Middle frontal gyrus (tissue), 1 donor: Measurements from ENCODE around the gene SPPL2A.
"Not testable (repeated sequence)": the region's sequence is repeated elsewhere in the genome, so short reads cannot be mapped to it uniquely, and the experiment has no call there.

Experiments
- DNase-seq: peaks from one replicate; pipeline ENCODE4 v3.0.0-alpha.2; 2015; ENCODE audit warnings: low spot score; ENCODE audit errors: extremely low spot score

The SPPL2A gene, protein sequence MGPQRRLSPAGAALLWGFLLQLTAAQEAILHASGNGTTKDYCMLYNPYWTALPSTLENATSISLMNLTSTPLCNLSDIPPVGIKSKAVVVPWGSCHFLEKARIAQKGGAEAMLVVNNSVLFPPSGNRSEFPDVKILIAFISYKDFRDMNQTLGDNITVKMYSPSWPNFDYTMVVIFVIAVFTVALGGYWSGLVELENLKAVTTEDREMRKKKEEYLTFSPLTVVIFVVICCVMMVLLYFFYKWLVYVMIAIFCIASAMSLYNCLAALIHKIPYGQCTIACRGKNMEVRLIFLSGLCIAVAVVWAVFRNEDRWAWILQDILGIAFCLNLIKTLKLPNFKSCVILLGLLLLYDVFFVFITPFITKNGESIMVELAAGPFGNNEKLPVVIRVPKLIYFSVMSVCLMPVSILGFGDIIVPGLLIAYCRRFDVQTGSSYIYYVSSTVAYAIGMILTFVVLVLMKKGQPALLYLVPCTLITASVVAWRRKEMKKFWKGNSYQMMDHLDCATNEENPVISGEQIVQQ

DNA sequence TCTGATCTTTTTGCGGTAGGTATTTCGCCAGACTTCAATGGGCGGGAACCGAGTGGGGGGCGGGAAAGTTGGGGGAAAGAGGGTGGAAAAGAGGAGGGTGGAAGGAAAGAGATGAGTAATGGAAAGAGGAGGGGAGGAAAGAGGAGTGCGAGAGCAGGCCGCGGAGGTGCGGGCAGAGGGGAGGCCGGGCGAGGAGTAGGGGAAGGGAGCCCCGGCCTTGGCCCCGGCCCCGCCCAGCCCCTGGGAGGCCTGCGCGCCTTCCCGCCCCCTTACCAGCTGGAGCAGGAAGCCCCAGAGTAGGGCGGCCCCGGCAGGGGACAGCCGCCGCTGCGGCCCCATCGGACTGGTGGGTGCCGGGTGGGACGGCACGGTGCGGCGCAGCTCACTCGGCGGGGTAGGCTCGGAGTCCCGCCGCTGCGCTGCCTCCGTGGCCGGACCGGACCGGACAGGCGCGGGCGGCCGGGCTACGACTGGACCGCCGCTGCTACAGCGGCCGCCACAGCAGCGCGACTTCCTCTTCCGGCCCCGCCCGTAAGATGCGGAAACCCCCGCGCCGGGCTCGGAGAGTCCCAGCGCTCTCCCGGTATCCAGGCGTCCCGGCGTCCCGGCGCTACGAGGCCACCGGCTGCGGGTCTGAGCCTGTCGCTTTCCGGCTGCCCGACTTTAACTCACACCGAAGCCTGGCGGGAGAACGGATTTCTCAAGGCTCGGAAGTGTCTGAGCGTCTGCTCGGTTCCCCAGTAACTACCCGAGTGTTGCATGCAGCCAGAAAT lies at the start of gene SPPL2A:
Gene SPPL2A, minus strand, starts transcription at position 512 of the 773 bp plus-strand sequence. Its CDS starts 173 bp downstream, at position 339.
- DNase-seq, result no peak

DNA sequence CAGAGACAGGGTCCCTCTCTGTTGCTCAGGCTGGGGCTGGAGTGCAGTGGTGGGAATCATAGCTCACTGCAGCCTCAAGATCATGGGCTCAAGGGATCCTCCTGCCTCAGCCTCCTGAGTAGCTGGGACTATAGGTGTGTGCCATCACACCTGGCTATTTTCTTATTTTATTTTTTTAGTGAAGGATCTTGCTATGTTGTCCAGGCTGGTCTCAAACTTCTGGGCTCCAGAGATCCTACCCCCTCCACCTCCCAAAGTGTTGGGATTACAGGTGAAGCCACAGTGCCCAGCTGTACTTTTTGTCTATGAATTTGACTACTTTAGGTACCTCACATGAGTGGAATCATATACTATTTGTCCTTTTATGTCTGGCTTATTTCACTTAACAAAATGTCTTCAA lies 49.1 kb upstream of the SPPL2A start:
- no peak for DNase-seq

DNA sequence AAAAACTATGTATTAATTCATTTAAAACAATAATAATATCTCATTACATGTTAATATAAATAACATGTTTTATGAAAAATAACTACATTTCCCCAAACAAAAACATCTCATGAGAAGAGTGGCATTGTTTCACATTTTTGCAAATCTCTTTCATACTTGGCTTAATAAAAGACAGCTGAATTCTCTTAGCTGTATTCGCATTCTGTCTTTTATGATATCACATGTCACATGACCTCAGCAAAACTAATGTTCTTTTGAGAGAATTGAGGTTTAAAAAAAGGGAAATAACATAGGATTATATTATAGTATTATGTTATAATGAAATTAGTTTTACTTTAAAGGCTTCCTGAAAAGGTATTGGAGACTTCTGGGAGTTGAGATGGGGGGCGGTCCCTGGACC lies 48.4 kb upstream of the SPPL2A start:
- no peak for DNase-seq

DNA sequence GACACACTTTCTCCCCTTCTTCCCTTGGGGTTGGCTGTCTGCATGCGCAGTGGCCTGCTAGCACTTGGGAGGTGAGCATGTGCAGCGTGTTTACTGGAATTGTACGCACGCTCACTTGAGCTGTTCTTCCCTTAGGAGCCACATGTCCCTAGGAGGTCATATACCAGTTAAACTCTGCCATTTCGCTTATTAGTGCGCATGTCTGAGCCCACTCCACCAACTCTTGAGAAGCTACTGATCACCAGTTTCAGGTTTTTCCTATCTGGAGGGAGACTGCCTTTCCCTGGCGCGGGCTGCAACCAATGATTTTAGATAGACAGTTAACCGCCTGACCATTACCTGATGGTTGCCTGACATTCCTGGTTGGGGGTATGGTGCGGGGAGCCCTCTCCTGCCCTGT lies 47.6 kb upstream of the SPPL2A start:
- DNase-seq, result no peak

DNA sequence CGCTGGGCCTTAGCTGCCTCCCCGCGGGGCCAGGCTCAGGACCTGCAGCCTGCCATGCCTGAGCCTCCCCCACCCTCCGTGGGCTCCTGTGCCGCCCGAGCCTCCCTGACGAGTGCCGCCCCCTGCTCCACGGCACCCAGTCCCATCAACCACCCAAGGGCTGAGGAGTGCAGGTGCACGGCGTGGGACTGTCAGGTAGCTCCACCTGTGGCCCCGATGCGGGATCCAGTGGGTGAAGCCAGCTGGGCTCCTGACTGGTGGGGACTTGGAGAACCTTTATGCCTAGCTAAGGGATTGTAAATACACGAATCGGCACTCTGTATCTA lies 46.6 kb upstream of the SPPL2A start:
- DNase-seq, result not testable (repeated sequence)

DNA sequence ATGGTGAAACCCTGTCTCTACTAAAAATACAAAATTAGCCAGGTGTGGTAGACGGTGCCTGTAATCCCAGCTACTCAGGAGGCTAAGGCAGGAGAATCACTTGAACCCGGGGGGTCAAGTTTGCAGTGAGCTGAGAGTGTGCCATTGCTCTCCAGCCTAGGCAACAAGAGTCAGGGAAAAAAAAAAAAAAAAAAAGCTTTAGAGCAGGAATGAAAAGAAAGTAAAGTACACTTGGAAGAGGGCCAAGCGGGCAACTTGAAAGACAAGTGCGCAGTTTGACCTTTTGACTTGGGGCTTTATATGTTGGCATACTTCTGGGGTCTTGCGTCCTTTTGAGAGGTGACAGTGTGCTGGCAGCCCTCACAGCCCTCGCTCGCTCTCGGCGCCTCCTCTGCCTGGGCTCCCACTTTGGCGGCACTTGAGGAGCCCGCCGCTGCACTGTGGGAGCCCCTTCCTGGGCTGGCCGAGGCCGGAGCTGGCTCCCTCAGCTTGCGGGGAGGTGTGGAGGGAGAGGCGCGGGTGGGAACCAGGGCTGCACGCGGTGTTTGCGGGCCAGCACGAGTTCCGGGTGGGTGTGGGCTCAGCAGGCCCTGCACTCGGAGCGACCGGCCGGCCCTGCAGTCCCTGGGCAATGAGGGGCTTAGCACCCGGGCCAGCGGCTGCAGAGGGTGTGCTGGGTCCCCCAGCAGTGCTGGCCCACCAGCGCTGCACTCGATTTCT lies 46.1 kb upstream of the SPPL2A start:
- not testable (repeated sequence) for DNase-seq

DNA sequence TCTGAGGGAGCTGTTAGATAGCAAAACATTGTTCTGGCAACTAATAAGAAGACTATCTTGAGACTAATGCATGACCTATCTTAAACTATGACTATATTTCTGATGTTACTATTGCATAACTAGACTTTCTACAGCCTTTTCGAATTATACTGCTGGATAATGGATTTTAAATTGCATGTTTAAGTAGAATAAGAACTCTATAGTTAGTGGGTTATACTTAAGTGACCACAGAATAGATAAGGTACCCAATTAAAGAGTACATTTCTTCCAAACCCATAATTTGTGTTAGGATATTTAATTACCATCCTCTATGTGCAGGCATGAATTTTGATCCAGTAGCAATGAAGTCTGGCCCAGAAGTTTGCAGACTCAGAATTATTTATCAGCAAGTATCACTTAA lies 44.6 kb upstream of the SPPL2A start:
- no peak for DNase-seq

DNA sequence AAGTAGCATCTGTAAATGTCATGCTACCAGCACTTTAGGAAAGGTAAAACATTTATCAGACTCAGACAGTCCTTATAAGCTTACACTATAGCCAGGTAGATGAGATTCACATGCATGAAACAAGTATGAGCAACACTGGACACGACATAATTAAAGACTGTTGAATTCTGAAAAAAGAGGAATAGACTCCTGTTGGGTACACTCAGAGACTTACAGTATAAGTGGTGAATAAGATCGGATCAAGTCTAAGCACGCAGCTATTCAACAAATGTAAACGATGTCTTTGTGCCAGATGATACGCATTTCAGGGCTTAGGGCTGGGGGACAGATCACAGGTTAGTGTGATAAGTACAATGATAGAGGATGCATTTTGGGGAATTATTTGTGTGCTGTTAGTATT lies 43.2 kb upstream of the SPPL2A start:
- DNase-seq, result no peak

DNA sequence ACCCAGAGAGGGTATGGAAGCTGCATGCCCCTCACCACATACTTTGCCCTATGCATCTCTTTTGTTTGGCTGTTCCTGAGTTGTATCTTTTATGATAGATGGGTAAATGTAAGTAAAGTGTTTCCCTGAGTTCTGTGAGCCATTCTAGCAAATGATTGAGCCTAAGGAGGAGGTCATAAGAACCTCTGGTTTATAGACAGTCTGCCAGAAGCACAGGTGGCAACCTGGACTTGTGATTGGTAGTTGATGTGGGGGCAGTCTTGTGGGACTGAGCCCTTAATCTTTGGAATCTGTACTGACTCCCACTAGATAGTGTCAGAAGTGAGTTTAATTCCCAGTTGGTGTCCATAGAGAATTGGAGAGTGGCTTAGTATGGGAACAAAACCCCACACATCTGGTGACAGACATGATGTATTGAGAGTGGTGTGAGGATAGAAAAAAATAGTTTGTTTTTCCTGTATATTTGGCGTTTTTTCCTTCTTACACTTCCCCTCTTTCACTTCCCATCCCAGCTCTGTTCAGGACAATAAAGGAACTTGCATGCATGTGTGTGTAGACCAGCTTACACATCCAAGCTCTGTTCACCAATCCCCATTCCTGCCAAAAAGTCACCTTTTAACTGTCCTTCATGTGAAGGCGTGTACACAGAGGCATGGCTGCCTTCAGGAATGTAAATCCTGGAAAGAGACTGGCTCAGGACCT lies 38.1 kb upstream of the SPPL2A start:
- DNase-seq, result no peak

DNA sequence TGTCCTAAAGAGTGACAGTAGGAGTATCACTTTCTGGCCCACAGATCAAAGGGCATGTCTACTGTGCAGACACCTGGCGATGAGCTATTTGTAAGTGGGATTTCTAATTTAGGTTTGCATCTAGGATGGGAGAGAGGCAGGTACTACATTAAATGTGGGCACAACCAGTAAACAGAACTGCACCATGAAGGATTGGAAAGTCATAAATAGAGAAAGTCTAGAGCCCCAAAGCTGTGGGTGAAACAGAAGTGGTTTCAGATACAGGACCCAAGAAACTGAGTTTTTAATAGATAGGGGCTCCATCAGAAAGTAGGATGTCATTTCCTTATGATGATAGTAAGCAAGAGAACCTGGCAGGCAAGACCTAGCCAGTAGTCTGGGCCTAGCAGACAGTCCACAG lies 35.2 kb upstream of the SPPL2A start:
- no peak for DNase-seq

DNA sequence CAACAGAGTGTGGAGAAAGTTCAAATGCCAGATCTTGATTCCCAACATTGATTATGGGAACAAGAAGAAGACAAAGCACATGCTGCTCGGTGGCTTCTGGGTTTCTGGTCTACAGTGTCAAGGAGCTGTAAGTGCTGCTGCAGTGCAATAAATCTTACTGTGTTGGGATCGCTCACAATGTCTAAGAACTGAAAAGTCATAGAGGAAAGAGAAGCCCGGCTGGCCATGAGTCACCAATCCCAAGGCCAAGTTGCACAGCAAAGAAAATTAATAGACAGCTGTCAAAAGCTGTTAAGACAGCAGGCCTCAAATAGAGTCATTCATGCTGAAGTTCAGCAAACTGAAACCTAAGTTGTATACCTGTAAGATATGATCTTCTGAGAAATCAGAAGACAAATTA lies 33.2 kb upstream of the SPPL2A start:
- DNase-seq, result no peak

DNA sequence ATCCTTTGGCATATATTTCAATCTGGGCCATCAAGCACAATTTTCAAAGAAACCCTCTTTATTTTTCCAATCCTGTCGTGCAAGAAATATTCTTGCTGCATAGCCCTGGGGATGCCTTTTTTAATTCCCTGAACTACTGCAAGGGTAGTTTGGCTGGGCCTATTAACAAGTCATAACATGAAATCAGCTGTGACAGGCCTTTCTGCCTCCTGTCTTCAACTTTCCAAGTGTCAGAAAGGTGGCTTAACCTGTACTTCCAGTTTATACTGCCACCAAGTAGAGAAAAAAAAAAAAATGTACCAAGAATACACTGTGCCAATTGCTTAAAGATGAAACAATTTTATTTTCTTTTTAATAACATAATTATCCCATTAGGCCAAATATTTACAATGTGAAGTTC lies 32.4 kb upstream of the SPPL2A start:
- DNase-seq, result no peak

DNA sequence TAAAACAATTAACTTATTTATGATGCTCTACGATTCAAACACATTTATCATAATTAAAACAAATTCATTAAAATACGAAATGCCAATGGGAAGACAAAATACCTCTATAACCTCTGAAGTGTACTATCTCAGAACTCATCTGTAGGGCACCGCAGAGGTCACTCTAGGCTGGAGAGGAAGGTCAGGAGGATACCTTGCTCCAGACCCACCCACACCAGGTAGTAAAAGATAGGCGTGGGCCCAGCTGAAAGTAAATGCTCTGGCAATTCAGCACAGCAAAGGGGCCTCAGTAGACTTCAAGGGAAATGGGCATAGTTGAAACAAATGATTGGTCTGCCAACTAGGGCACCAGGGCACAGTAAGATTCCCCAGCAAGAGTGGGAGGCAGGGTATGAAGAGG lies 26.0 kb upstream of the SPPL2A start:
- DNase-seq, result no peak

DNA sequence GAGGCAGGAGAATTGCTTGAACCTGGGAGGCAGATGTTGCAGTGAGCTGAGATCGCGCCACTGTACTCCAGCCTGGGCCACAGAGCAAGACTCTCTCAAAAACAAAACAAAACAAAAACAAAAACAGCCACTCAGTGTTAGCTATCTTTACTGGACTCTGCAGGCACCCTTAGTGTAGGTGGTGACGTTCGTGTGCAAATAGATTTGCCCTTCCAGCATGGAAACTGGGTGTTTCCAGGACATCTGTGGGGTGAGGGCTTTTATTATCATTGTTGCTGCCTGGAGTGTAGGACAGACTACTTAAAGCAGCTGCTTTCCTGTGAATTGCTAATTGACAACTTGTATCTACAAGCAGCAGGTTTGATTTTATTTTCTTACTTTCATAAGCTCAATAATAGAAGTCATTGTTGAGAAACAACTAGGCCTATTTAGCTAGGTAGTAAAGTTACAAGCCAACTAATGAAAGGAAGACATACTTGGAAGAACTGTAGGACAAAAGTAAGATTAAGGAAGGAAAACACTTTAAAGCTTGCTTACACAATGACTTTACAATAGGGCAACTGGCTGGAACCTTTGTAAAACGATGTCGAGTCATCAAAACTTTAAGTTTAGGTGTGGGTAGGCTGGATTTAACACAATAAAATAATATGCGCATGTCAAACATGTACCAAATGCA lies 25.4 kb upstream of the SPPL2A start:
- DNase-seq, result no peak

DNA sequence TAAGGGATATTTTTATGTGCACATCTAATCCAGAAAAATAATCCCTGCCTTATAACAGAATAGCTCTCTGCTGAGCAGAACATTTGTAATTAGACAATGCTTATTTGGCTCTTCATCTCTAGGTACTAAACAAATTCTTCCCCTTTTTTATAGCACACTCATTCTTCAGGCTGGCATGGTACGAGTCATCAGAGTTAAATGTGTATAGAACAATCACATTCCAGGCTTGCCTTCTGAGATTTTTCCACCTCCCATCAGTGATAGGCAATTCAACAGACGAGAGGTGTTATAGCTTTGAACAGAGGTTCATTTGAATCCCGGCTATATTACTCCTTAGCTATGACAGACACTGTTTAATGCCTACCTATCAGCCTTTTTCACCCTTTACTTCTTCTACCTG lies 21.4 kb upstream of the SPPL2A start:
- no peak for DNase-seq

DNA sequence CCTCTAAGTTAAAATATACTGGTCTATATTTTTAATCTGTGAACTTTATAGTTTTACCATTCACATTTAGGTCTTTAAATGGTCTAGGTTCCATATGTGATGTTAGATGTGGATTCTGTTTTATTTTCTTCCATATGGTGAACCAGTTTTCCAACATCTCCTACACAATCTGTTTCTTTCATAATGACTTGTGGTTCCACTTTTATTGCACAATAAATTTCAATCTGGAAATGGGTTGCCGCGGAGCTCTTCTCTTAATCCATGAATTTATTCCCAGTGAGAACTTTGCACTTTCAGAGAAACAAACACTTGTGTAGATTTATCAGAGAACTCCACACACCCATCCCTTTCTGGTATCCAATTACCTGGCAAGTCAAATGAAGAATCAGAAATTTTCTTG lies 20.9 kb upstream of the SPPL2A start:
- no peak for DNase-seq

DNA sequence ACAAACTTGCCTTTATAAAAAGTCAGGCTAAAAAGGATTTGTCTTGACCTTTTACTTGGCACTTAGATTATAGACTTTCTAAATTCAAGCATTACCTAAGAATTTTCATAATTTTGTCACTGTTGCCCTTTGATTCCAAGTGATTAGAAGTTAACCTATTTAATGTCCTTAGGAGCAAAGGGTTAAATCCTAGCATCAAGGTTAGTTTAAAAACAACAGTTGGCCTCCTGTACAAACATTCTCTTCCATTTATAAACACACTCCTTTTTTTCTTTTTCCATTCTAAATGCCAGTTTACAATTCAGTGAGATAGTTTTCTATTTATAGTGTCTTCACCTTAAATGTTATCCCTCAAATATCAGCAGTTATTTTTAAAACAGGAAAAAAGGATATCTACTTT lies 18.4 kb upstream of the SPPL2A start:
- no peak for DNase-seq

DNA sequence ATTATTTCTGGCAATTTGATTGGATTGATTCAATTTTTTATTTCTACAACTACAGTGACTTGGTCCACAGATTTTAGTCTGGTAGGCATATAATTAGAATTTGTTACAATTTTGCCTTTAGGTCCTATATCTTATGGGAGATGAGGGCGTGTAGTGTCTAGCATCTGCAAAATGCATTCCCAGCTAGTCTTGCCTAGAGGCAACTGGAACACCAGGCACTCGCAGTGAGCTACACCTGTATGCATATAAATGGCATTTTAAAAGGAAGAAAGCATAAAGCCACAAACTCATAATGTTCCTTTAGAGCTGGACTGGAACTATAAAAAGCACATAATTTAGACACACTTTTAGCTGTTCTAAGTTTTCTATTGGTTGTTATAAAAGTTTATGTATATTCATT lies 17.9 kb upstream of the SPPL2A start:
- no peak for DNase-seq

DNA sequence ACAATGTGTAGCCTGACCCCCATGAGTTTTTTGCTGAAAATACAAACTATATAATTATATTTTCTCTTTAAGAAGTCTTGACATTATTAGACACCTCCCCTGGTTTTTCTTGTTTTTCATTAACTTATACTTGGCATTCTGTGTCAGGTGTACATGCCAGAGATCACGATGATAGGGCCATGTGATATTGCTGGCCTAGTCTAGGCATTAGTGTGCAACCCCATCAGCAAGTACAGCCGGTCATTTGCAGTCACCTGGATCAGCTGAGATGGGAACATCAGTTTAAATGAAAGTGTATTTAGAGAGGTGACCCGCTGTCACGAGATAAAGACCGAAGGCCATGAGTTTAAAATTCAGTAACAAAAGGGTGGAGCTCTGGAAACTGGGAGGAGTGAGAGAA lies 12.6 kb upstream of the SPPL2A start:
- DNase-seq, result no peak

DNA sequence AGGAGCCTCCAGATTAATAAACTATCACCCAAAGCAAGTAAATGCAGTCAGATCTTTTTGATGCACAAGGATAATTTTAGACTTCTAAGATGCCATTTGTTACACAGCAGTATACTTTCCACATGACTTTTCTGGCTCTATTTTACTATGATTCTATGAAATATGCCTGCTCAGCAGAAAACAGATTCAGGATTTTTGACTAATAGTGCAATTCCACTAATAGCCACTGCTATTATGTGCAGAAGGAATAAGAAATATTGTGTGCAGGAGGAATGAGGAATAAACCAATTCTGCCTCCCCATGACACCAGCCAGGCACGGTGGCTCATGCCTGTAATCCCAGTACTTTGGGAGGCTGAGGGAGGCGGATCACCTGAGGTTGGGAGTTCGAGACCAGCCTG lies 11.5 kb upstream of the SPPL2A start:
- no peak for DNase-seq

DNA sequence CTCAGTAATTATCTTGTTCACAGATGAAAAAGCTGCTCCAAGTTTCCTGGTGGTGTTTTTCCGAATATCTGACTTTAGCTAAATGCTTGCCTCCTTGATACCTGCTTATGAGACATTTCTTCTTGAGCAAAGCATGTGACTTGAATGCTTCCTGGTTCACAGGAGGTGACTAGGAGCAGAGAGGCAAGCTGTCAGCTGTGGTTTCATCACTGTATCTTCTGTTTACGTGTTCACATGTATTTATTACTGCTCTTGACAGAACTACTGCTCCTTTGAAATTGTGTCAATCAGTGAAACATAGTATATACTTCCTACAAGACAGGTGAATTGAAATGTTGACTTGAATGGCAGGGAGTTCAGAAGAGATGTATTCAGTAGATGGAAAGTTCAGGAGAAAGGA lies 8.9 kb upstream of the SPPL2A start:
- no peak for DNase-seq
